Measurements from ENCODE around the gene B3GNT9.

B3GNT9 gene

GRCh38 chr16:67108489-67108888 lies 42.3 kb downstream of the B3GNT9 start:
- no peak for TF ChIP-seq CTCF (IDR thresholded peaks at IDR 0.05)
- Mint-ChIP-seq H3K27me3 (ENCODE audit: low read depth, poor library complexity) (no peaks in the 10 kb centered on the region), H3K4me3 (no peak overlapping the region), H3K4me1 (peaks cover 26% of the 10 kb centered on the region), H3K27ac (peak overlapping the region; percentile 57), H3K9me3 (no peaks in the 10 kb centered on the region), H3K36me3 (ENCODE audit: low read depth) (peaks cover 13% of the 10 kb centered on the region)
- no peak for DNase-seq

GRCh38 chr16:67105881-67106280 lies 44.9 kb downstream of the B3GNT9 start:
- no peaks in the 10 kb centered on the region for H3K27me3 Mint-ChIP-seq (ENCODE audit: low read depth, poor library complexity)

GRCh38 chr16:67105246-67105645 lies 45.6 kb downstream of the B3GNT9 start:
- Mint-ChIP-seq H3K36me3 (ENCODE audit: low read depth) (peaks cover 18% of the 10 kb centered on the region), H3K9me3 (no peaks in the 10 kb centered on the region), H3K27me3 (ENCODE audit: low read depth, poor library complexity) (no peaks in the 10 kb centered on the region), H3K4me1 (peaks cover 14% of the 10 kb centered on the region), H3K4me3 (no peak overlapping the region), H3K27ac (peak overlapping the region; percentile 70)
- DNase-seq: no peak
- TF ChIP-seq CTCF (IDR thresholded peaks at IDR 0.05): no peak

More at GRCh38 chr16:67105881-67106280, 44.9 kb downstream of the B3GNT9 start:
- Mint-ChIP-seq H3K36me3 (ENCODE audit: low read depth) (peaks cover 18% of the 10 kb centered on the region), H3K9me3 (no peaks in the 10 kb centered on the region), H3K27ac (no peak overlapping the region), H3K4me3 (no peak overlapping the region), H3K4me1 (peaks cover 19% of the 10 kb centered on the region)
- no peak for DNase-seq
- no peak for TF ChIP-seq CTCF (IDR thresholded peaks at IDR 0.05)

- Mint-ChIP-seq H3K27ac (no peak overlapping the region), H3K36me3 (ENCODE audit: low read depth) (peaks cover 18% of the 10 kb centered on the region), H3K4me1 (peaks cover 14% of the 10 kb centered on the region), H3K9me3 (no peaks in the 10 kb centered on the region), H3K27me3 (ENCODE audit: low read depth, poor library complexity) (no peaks in the 10 kb centered on the region), H3K4me3 (no peak overlapping the region)
- no peak for DNase-seq
- no peak for TF ChIP-seq CTCF (IDR thresholded peaks at IDR 0.05)
Observed at GRCh38 chr16:67104845-67105244, 46.0 kb downstream of the B3GNT9 start.

- DNase-seq: peak; percentile 15
- no peaks in the 10 kb centered on the region for H3K27me3 Mint-ChIP-seq (ENCODE audit: low read depth, poor library complexity)
- H3K4me1 Mint-ChIP-seq: peaks cover 7% of the 10 kb centered on the region
Observed at GRCh38 chr16:67104061-67104460, 46.7 kb downstream of the B3GNT9 start.

More at GRCh38 chr16:67104061-67104460, 46.7 kb downstream of the B3GNT9 start:
- no peak overlapping the region for H3K4me3 Mint-ChIP-seq
- peak; percentile 25 for TF ChIP-seq CTCF (IDR thresholded peaks at IDR 0.05)
- H3K9me3 Mint-ChIP-seq: no peaks in the 10 kb centered on the region
- H3K36me3 Mint-ChIP-seq (ENCODE audit: low read depth): peaks cover 23% of the 10 kb centered on the region
- peak overlapping the region; percentile 26 for H3K27ac Mint-ChIP-seq
